Tibial nerve (tissue), 4 donors: ENCODE data around the gene TWSG1.

Experiments used
- CTCF ChIP-seq, 5 experiments: fragments of 200-600 bp in 3 of 5; fragments of 450-650 bp in 2 of 5; sonication (generic) in 3 of 5; IDR thresholded peaks; one replicate each; pipeline ENCODE4 v1.5.1; 2016 to 2019; ENCODE audit warnings: antibody characterized with exemption in 5 of 5, mild to moderate bottlenecking in 3 of 5, moderate library complexity in 2 of 5
- EP300 ChIP-seq, 2 donors: sonication (generic); formaldehyde crosslinking; IDR thresholded peaks; one replicate each; pipeline ENCODE4 v1.6.1; 2017; ENCODE audit warnings: antibody characterized with exemption in 2 of 2, mild to moderate bottlenecking in 1 of 2
- POLR2A ChIP-seq, 2 donors: fragments of 450-650 bp; IDR thresholded peaks; one replicate each; pipeline ENCODE4 v1.6.1; 2017; ENCODE audit warnings: antibody characterized with exemption in 2 of 2, mild to moderate bottlenecking in 2 of 2, moderate library complexity in 2 of 2

GRCh38 chr18:9329471-9329870 lies 5.1 kb upstream of the TWSG1 start:
- TF ChIP-seq CTCF (IDR thresholded peaks at IDR 0.05), result no peak
- no peak for TF ChIP-seq POLR2A (IDR thresholded peaks at IDR 0.05)
- TF ChIP-seq EP300 (IDR thresholded peaks at IDR 0.05), result no peak
